Heart right ventricle (tissue), 16 donors: ENCODE results near the gene BCLAF3. TPM values are rescaled to one million over a fixed set of nuclear protein-coding genes. Genes with fewer than 3 reads are reported as not detected.

ENCODE experiments used
- ATAC-seq, 8 donors: fragments of 200-7000 bp; cut with Tn5 transposase; one replicate each; pipeline ENCODE4 v1.9.1; 2020; ENCODE audit warnings: mild to moderate bottlenecking in 8 of 8, moderate library complexity in 8 of 8, moderate number of reproducible peaks in 1 of 8
- DNase-seq, 2 donors: peaks; one replicate each; pipeline ENCODE4 v3.0.0-alpha.2; 2020
- H3K27ac ChIP-seq, 10 donors: fragments of 200-600 bp; sonication (generic) in 2 of 10; one replicate each; pipeline versions ENCODE4 v1.5.0 to v1.8.0; 2020 to 2022; ENCODE audit warnings: mild to moderate bottlenecking in 3 of 10
- H3K27me3 ChIP-seq, 7 donors: fragments of 200-600 bp; one replicate each; pipeline ENCODE4 v1.8.0; 2021 to 2022; ENCODE audit warnings: mild to moderate bottlenecking in 2 of 7
- H3K36me3 ChIP-seq, 9 donors: fragments of 200-600 bp; sonication (generic) in 1 of 9; one replicate each; pipeline versions ENCODE4 v1.5.0 to v1.8.0; 2020 to 2022; ENCODE audit warnings: mild to moderate bottlenecking in 2 of 9
- H3K4me1 ChIP-seq, 9 donors: fragments of 200-600 bp; sonication (generic) in 1 of 9; one replicate each; pipeline versions ENCODE4 v1.5.0 to v1.8.0; 2020 to 2022; ENCODE audit warnings: mild to moderate bottlenecking in 4 of 9
- H3K4me3 ChIP-seq, 10 donors: fragments of 200-600 bp; sonication (generic) in 2 of 10; one replicate each; pipeline versions ENCODE4 v1.5.0 to v1.8.0; 2020 to 2022; ENCODE audit warnings: mild to moderate bottlenecking in 7 of 10, moderate library complexity in 2 of 10
- H3K9me3 ChIP-seq, 11 donors: fragments of 200-600 bp in 10 of 11; sonication (generic) in 2 of 11; one replicate each; pipeline versions ENCODE4 v1.5.0 to v1.8.0; 2013 to 2022; ENCODE audit warnings: mild to moderate bottlenecking in 2 of 11, control low read depth in 1 of 11, moderate library complexity in 1 of 11
- CTCF ChIP-seq, 9 donors: fragments of 200-600 bp; sonication (generic) in 2 of 9; IDR thresholded peaks; one replicate each; pipeline versions ENCODE4 v1.5.0 to v1.8.0; 2021 to 2022; ENCODE audit warnings: antibody characterized with exemption in 9 of 9, mild to moderate bottlenecking in 5 of 9, moderate library complexity in 1 of 9
- WGBS, 2 donors: extraction: QIAGEN DNeasy Blood & Tissue Kit; methylation state at CpG; one replicate each; pipeline ENCODE4 v1.1.7; 2013; ENCODE audit warnings: inconsistent platforms in 1 of 2; 5-methylcytosine and 5-hydroxymethylcytosine counted together
- intact Hi-C, 10 donors: fragments of 100-400 bp; cut with DNase I; formaldehyde crosslinking; loops; one replicate each; pipeline versions ENCODE4 v1.11.1 to v1.14.2; 2022
- microRNA-seq, 2 donors: library from miRNA; unstranded; fragments of <30 nt; microRNA quantifications; one replicate each; pipeline ENCODE4 v1.2.0, GENCODE V29; 2021
- polyA plus RNA-seq, 2 donors: library from polyadenylated mRNA; stranded (reverse); fragments of 200-250 nt; gene quantifications; one replicate each; pipeline ENCODE4 v1.2.3, GENCODE V29; 2013
- total RNA-seq, 10 donors: library from RNA; stranded (reverse); fragmentation: NEBNext Ultra II Directional in 3 of 10; extraction: Animal tissue kit (Norgen Biotek cat#: 25700) in 3 of 10; gene quantifications; one replicate each; pipeline versions ENCODE4 v1.2.1 to v1.2.4, GENCODE V29; 2021 to 2023
- donor health status: Arrhythmogenic right ventricular cardiomyopathy.
- donor health status: ischemic (EF 13 %, LVEDD 7.1; RV severe dilation, severe dysfunction).
- donor health status: healthy with polysubstance abuse.
- donor health status: DM: no; HTN: yes; CAD: no.
- donor health status: DM: no; HTN: no; CAD: no.
- donor health status: ischemic (EF 25% LVEDD 6.9; RV normal size, moderate dysfunction).
- donor health status: ischemic (EF 25% LVEDD 5.7; RV mildly dilated, moderate dysfunction).
- donor health status: healthy.
- donor health status: DM: yes; HTN: yes; CAD: no.
- donor health status: Ischemic cardiomyopathy.
- donor health status: ischemic (EF 35%, LVEDD 5.7; RV mildly dilated, moderate dysfunction).
- donor health status: nonischemic (EF 11% LVEDD 7.7; RV severe dilation, severe dysfunction).
- donor health status: DM: yes; HTN: yes; CAD: no.
- donor health status: PGD.
- donor health status: ischemic (EF 29% LVEDD 5.4; RV normal size, mild dysfunction).
- donor health status: nonischemic (EF 23%, LVEDD 6.1; RV moderate dilation, normal function).

The BCLAF3 gene
- total and polyA plus RNA-seq, 12 donors: 1.2 to 10.2 (median 8.5) TPM

- Histone ChIP-seq H3K36me3 (peaks cover 0 to 63% (median 0%) of the 10 kb centered on the region in 9 donors), H3K4me1 (peaks cover 0 to 4% (median 0%) of the 10 kb centered on the region in 9 donors), H3K4me3 (no peak overlapping the region), H3K9me3 (no peaks in the 10 kb centered on the region), H3K27ac (no peak overlapping the region), H3K27me3 (peaks cover 0 to 5% (median 0%) of the 10 kb centered on the region in 7 donors)
- DNase-seq (no peak), ATAC-seq (no peak)
- 95 to 98% methylated on average over 2 of the region's 2 CpGs for WGBS, 2 donors
- intact Hi-C loops: no loop called here
- no peak for TF ChIP-seq CTCF (IDR thresholded peaks at IDR 0.05)
These were observed 41.5 kb downstream of the BCLAF3 start for GRCh38 chrX:19949340-19949739.

DNA sequence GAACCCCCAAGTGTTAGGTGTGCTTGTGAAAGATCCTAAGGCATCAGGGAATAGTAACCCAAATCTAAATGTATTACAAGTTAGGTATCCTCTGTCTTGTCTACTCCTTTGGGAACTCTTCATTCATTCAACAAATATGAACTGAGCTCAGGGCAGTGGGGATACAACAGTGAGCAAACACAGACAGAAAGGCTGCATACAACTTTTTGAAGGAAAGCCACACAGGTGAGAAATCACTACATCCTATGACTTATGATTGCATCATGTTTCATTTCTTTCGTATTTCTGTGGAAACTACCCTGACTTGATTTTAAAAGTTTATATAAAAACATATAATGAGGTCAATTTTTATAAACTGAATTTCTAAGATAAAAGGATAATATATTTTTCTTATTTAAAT, 43.2 kb downstream of the BCLAF3 start:
- peaks cover 0 to 51% (median 0%) of the 10 kb centered on the region in 9 donors for H3K36me3 ChIP-seq
- 91 to 98% methylated on average over 1 of the region's 1 CpG for WGBS, 2 donors
- intact Hi-C loops: no loop called here
- no peak for ATAC-seq
- DNase-seq: no peak
- no peak overlapping the region for H3K27ac ChIP-seq
- H3K9me3 ChIP-seq: no peaks in the 10 kb centered on the region
- no peaks in the 10 kb centered on the region for H3K4me1 ChIP-seq
- no peaks in the 10 kb centered on the region for H3K27me3 ChIP-seq
- no peak overlapping the region for H3K4me3 ChIP-seq
- no peak for TF ChIP-seq CTCF (IDR thresholded peaks at IDR 0.05)

Small RNAs within 50 kb of the gene (microRNA-seq; reads per million reads assigned to microRNA genes)
- 82.8 to 102 reads per million in 2 donors for gene MIR23C

Other genes starting within 250 kb of the BCLAF3 start
- gene SH3KBP1, start 103.5 kb downstream of the BCLAF3 start, total RNA-seq: 10 to 100 TPM; 18.1 to 59.7 (median 36.7) TPM
- gene SH3KBP1, start 103.5 kb downstream of the BCLAF3 start, polyA plus RNA-seq: 10 to 100 TPM in 1 of 2 donors, 1 to 10 TPM in 1; 8.1 to 16.7 TPM
- under 1 TPM; 0.19 to 0.82 (median 0.38) TPM for gene MAP7D2, start 125.8 kb upstream of the BCLAF3 start, total RNA-seq
- under 1 TPM; 0.03 to 0.73 TPM for gene MAP7D2, start 125.8 kb upstream of the BCLAF3 start, polyA plus RNA-seq
- 100 to 1,000 TPM in 1 of 10 donors, 10 to 100 TPM in 9; 46.0 to 107 (median 59.0) TPM for gene EIF1AX, start 150.8 kb upstream of the BCLAF3 start, total RNA-seq
- 10 to 100 TPM; 17.8 to 59.8 TPM for gene EIF1AX, start 150.8 kb upstream of the BCLAF3 start, polyA plus RNA-seq